HepG2 (cell line): ENCODE results near the gene MACROD2. TPM values are rescaled to one million over a fixed set of nuclear protein-coding genes. Genes with fewer than 3 reads are reported as not detected.

Source experiments
- CTCF ChIP-seq: sonication (generic); formaldehyde crosslinking; IDR thresholded peaks from 2 replicates; pipeline ENCODE4 v1.5.0; 2020; ENCODE audit warnings: mild to moderate bottlenecking, missing genetic modification reagents, moderate library complexity
- ERF ChIP-seq: IDR thresholded peaks from 2 replicates; pipeline ENCODE4 v1.6.1; 2018; ENCODE audit warnings: missing biosample characterization, missing genetic modification reagents
- HMG20A ChIP-seq: IDR thresholded peaks from 2 replicates; pipeline ENCODE4 v1.6.1; 2016; ENCODE audit warnings: borderline replicate concordance
- MXD3 ChIP-seq: IDR thresholded peaks from 2 replicates; pipeline ENCODE4 v1.6.1; 2016; ENCODE audit warnings: mild to moderate bottlenecking, missing biosample characterization, missing genetic modification reagents
- TEAD3 ChIP-seq: optimal IDR thresholded peaks from 2 replicates; pipeline ENCODE3; 2016; ENCODE audit warnings: borderline replicate concordance
- ZC3H4 ChIP-seq: sonication (generic); formaldehyde crosslinking; IDR thresholded peaks from 2 replicates; pipeline ENCODE4 v1.4.0; 2020; ENCODE audit warnings: missing genetic modification reagents, borderline replicate concordance
- ZNF329 ChIP-seq: sonication (generic); formaldehyde crosslinking; IDR thresholded peaks from 2 replicates; pipeline ENCODE4 v1.9.0; 2021; ENCODE audit warnings: low read depth, mild to moderate bottlenecking, missing genetic modification reagents
- ZNF589 ChIP-seq: sonication (generic); formaldehyde crosslinking; conservative IDR thresholded peaks from 2 replicates; pipeline ENCODE4 v1.8.0; 2022; ENCODE audit warnings: mild to moderate bottlenecking, moderate library complexity, missing genetic modification reagents
- polyA plus RNA-seq, 8 experiments: library from polyadenylated mRNA; depleted of rRNA in 3 of 8; stranded (reverse) in 7 of 8; unstranded in 1 of 8; fragments of >200 nt; fragmentation: Illumina TruSeq in 4 of 8; extraction: Trizol in 4 of 8; gene quantifications; 2 replicates each; pipeline versions ENCODE4 v1.2.1 to v1.2.3, GENCODE V29; 2011 to 2016; ENCODE audit warnings: low read depth in 4 of 8, missing spikeins in 1 of 8, mixed read lengths in 1 of 8; ENCODE audit not compliant: insufficient read depth in 1 of 8
- total RNA-seq, 5 experiments: library from RNA; depleted of rRNA; stranded (reverse); fragments of >200 nt; fragmentation: Illumina TruSeq; extraction: Trizol; gene quantifications; 2 replicates each; pipeline ENCODE4 v1.2.3, GENCODE V29; 2016; ENCODE audit warnings: low read depth in 1 of 5
- TF ChIP-seq, protein P1 (sequence below): sonication (generic); formaldehyde crosslinking; IDR thresholded peaks from 2 replicates; pipeline ENCODE4 v1.4.0; 2020; ENCODE audit warnings: missing genetic modification reagents
- TF ChIP-seq, protein P2 (sequence below): sonication (generic); formaldehyde crosslinking; IDR thresholded peaks from 2 replicates; pipeline ENCODE4 v1.4.0; 2020; ENCODE audit warnings: missing genetic modification reagents

Gene MACROD2
- total and polyA plus RNA-seq, 2 of the 13 experiments (the other 11 are each of a cell fraction or from before 2014, with no cell fraction given), result 0.13 to 0.51 TPM

GRCh38 chr20:14896569-14896968 lies 901.3 kb downstream of the MACROD2 start (continued):
- no peak for TF ChIP-seq MXD3
- TF ChIP-seq TEAD3 (CRISPR knock-in tag), result no peak
- TF ChIP-seq ZNF589, result no peak
- TF ChIP-seq CTCF (CRISPR knock-in tag), result no peak
- TF ChIP-seq, protein P1, sequence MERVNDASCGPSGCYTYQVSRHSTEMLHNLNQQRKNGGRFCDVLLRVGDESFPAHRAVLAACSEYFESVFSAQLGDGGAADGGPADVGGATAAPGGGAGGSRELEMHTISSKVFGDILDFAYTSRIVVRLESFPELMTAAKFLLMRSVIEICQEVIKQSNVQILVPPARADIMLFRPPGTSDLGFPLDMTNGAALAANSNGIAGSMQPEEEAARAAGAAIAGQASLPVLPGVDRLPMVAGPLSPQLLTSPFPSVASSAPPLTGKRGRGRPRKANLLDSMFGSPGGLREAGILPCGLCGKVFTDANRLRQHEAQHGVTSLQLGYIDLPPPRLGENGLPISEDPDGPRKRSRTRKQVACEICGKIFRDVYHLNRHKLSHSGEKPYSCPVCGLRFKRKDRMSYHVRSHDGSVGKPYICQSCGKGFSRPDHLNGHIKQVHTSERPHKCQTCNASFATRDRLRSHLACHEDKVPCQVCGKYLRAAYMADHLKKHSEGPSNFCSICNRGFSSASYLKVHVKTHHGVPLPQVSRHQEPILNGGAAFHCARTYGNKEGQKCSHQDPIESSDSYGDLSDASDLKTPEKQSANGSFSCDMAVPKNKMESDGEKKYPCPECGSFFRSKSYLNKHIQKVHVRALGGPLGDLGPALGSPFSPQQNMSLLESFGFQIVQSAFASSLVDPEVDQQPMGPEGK, result no peak
- no peak for TF ChIP-seq HMG20A
- no peak for TF ChIP-seq ZC3H4 (CRISPR knock-in tag)
- TF ChIP-seq, protein P2, sequence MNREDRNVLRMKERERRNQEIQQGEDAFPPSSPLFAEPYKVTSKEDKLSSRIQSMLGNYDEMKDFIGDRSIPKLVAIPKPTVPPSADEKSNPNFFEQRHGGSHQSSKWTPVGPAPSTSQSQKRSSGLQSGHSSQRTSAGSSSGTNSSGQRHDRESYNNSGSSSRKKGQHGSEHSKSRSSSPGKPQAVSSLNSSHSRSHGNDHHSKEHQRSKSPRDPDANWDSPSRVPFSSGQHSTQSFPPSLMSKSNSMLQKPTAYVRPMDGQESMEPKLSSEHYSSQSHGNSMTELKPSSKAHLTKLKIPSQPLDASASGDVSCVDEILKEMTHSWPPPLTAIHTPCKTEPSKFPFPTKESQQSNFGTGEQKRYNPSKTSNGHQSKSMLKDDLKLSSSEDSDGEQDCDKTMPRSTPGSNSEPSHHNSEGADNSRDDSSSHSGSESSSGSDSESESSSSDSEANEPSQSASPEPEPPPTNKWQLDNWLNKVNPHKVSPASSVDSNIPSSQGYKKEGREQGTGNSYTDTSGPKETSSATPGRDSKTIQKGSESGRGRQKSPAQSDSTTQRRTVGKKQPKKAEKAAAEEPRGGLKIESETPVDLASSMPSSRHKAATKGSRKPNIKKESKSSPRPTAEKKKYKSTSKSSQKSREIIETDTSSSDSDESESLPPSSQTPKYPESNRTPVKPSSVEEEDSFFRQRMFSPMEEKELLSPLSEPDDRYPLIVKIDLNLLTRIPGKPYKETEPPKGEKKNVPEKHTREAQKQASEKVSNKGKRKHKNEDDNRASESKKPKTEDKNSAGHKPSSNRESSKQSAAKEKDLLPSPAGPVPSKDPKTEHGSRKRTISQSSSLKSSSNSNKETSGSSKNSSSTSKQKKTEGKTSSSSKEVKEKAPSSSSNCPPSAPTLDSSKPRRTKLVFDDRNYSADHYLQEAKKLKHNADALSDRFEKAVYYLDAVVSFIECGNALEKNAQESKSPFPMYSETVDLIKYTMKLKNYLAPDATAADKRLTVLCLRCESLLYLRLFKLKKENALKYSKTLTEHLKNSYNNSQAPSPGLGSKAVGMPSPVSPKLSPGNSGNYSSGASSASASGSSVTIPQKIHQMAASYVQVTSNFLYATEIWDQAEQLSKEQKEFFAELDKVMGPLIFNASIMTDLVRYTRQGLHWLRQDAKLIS (CRISPR knock-in tag), result no peak
- no peak for TF ChIP-seq ERF (CRISPR knock-in tag)
- TF ChIP-seq ZNF329 (CRISPR knock-in tag), result no peak
- TF ChIP-seq, all 625 proteins: peak for 0
